Mucosa of descending colon (tissue), 3 donors: Measurements from ENCODE around the gene BSPH1. TPM values are rescaled to one million over a fixed set of nuclear protein-coding genes. Genes with fewer than 3 reads are reported as not detected.
A peak's percentile ranks its signal among the peaks of the same experiment; 100 is the strongest.
"Not testable (repeated sequence)": the region's sequence is repeated elsewhere in the genome, so short reads cannot be mapped to it uniquely, and the experiment has no call there.

Experiments used
- ATAC-seq: fragments of 200-7000 bp; cut with Tn5 transposase; one replicate; pipeline ENCODE4 v1.9.1; 2020; ENCODE audit warnings: mild to moderate bottlenecking, moderate library complexity
- DNase-seq, 3 donors: peaks; one replicate each; pipeline ENCODE4 v3.0.0-alpha.2; 2020
- H3K36me3 ChIP-seq: fragments of 200-600 bp; one replicate; pipeline ENCODE4 v1.8.0; 2021; ENCODE audit warnings: low read depth, mild to moderate bottlenecking
- H3K4me1 ChIP-seq: fragments of 200-600 bp; one replicate; pipeline ENCODE4 v1.8.0; 2021; ENCODE audit warnings: low read depth, mild to moderate bottlenecking
- H3K4me3 ChIP-seq: fragments of 200-600 bp; one replicate; pipeline ENCODE4 v1.8.0; 2021; ENCODE audit warnings: mild to moderate bottlenecking
- H3K9me3 ChIP-seq: fragments of 200-600 bp; one replicate; pipeline ENCODE4 v1.8.0; 2021; ENCODE audit warnings: mild to moderate bottlenecking
- intact Hi-C, 2 donors: fragments of 100-400 bp; cut with DNase I in 1 of 2; cut with micrococcal nuclease in 1 of 2; formaldehyde crosslinking; loops; one replicate each; pipeline versions ENCODE4 v1.11.0 to v1.11.1; 2022; cut with DNase I, micrococcal nuclease
- total RNA-seq, 3 donors: library from RNA; stranded (reverse); fragmentation: NEBNext Ultra II Directional in 2 of 3; extraction: Animal tissue kit (Norgen Biotek cat#: 25700) in 2 of 3; gene quantifications; one replicate each; pipeline versions ENCODE4 v1.2.1 to v1.2.4, GENCODE V29; 2021 to 2023
- TF ChIP-seq, protein P1 (sequence below): fragments of 200-600 bp; IDR thresholded peaks from one replicate; pipeline ENCODE4 v1.8.0; 2022; ENCODE audit warnings: antibody characterized with exemption, mild to moderate bottlenecking
- donor health status: DM: no; HTN: no; CAD: no; lungs with moderate emphysema.
- donor health status: DM: no; HTN: no; CAD: no.
- donor health status: DM: no; HTN: yes; CAD: no.

Gene BSPH1
- total RNA-seq, 3 donors from 2014 or later = not detected

DNA sequence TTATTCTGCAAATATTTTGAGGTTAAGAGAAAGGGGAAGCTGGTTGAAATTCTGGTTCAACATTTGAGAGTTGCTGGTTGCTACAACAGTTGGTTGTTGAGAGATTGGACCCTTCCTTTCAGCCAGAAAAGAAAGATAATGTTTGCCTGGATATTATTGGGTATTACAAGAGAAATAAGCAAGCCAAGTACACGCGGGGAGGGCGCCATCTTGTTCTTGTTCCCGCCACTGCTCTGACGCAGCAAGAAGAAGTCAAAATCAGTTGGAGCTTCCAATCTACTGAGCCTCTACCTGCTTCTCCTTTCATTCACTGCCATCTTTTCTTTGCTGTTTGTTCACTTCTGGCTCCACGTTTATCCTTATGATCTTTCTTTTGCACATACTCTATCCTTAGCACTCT, 18.4 kb downstream of the BSPH1 start:
- DNase-seq (no peak), ATAC-seq (no peak)

DNA sequence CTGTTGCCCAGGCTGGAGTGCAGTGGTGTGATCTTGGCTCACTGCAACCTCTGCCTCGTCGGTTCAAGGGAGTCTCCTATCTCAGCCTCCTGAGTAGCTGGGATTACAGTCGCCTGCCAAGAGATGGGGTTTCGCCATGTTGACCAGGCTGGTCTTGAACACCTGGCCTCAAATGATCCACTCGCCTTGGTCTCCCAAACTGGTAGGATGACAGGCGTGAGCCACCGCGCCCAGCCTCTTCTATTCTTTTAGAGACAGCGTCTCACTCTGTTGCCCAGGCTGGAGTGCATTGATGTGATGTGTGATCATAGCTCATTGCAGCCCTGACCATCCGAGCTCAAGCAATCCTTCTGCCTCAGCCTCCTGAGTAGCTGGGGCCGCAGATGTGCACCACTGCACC, 36.0 kb downstream of the BSPH1 start:
- H3K9me3 ChIP-seq, H3K4me1 ChIP-seq, H3K4me3 ChIP-seq, H3K36me3 ChIP-seq, intact Hi-C loops, ATAC-seq: not testable (repeated sequence)
- peak in 1 of 3 donors; percentile 22 for DNase-seq

More for the DNA sequence above, 18.4 kb downstream of the BSPH1 start:
- TF ChIP-seq, protein P1, sequence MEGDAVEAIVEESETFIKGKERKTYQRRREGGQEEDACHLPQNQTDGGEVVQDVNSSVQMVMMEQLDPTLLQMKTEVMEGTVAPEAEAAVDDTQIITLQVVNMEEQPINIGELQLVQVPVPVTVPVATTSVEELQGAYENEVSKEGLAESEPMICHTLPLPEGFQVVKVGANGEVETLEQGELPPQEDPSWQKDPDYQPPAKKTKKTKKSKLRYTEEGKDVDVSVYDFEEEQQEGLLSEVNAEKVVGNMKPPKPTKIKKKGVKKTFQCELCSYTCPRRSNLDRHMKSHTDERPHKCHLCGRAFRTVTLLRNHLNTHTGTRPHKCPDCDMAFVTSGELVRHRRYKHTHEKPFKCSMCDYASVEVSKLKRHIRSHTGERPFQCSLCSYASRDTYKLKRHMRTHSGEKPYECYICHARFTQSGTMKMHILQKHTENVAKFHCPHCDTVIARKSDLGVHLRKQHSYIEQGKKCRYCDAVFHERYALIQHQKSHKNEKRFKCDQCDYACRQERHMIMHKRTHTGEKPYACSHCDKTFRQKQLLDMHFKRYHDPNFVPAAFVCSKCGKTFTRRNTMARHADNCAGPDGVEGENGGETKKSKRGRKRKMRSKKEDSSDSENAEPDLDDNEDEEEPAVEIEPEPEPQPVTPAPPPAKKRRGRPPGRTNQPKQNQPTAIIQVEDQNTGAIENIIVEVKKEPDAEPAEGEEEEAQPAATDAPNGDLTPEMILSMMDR = no peak
- H3K36me3 ChIP-seq = no peaks in the 10 kb centered on the region
- H3K4me1 ChIP-seq = no peaks in the 10 kb centered on the region
- no peaks in the 10 kb centered on the region for H3K9me3 ChIP-seq
- intact Hi-C loops = no loop called here
- H3K4me3 ChIP-seq = no peak overlapping the region

DNA sequence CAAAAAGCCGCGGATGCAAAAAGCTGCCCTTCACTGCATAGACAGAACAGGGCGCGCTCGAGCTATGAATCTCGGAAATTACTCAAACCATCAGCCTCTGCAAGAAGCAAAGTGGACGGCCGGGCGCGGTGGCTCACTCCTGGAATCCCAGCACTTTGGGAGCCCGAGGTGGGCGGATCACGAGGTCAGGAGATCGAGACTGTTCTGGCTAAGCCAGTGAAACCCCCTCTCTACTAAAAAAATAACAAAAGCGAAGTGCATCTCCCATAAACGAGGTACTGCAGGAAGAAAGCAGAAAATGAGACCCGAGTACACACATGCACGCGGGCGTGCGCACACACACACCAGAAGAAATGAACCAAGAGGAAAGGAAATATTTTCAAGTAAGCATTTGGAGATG, 39.8 kb downstream of the BSPH1 start:
- intact Hi-C loops, H3K4me1 ChIP-seq, DNase-seq, H3K36me3 ChIP-seq, ATAC-seq, H3K4me3 ChIP-seq, H3K9me3 ChIP-seq: not testable (repeated sequence)

DNA sequence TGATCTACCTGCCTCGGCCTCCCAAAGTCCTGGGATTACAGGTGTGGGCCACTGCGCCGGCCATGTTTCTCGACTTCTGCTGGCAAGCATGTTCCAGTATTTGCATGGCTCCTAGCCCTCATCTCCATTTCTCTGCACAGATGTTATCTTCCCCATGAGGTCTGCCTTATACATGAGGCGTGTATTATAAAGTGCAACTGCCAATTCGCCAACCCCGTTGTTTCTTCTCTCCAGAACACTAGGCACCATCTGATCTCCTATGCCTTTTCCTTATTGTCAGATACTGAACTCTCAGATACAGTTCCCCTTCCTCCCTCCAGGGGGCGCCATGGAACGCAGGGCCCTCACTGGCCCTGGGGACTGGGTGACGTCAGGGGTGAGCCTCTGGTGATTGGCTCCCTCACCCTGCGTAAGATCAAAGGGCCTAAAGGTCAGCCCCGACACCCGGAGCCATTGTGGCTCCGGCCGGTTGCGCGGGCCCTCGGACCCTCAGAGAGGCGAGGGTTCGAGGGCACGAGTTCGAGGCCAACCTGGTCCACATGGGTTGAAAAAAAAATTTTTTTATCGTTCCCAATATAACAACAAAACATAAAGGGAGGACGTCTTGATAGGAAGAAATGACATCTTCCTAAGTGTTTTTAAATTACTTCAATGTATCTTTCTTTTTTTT, 42.0 kb downstream of the BSPH1 start:
- H3K36me3 ChIP-seq, H3K4me3 ChIP-seq, ATAC-seq, intact Hi-C loops, H3K4me1 ChIP-seq, H3K9me3 ChIP-seq: not testable (repeated sequence)
- peak; percentile 2 to 68 (median 23) for DNase-seq

DNA sequence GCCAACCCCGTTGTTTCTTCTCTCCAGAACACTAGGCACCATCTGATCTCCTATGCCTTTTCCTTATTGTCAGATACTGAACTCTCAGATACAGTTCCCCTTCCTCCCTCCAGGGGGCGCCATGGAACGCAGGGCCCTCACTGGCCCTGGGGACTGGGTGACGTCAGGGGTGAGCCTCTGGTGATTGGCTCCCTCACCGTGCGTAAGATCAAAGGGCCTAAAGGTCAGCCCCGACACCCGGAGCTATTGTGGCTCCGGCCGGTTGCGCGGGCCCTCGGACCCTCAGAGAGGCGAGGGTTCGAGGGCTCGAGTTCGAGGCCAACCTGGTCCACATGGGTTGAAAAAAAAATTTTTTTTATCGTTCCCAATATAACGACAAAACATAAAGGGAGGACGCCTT, 63.4 kb downstream of the BSPH1 start:
- ATAC-seq, H3K4me3 ChIP-seq, H3K9me3 ChIP-seq, DNase-seq, intact Hi-C loops, H3K36me3 ChIP-seq, H3K4me1 ChIP-seq: not testable (repeated sequence)

DNA sequence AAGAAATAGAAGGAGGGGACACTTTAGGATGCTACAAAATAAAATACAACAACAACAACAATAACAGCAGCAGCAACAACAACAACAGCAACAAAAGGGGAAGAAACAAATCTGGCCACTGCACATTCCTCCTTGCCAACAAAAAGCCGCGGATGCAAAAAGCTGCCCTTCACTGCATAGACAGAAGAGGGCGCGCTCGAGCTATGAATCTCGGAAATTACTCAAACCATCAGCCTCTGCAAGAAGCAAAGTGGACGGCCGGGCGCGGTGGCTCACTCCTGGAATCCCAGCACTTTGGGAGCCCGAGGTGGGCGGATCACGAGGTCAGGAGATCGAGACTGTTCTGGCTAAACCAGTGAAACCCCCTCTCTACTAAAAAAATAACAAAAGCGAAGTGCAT, 71.9 kb downstream of the BSPH1 start:
- H3K4me3 ChIP-seq, ATAC-seq, H3K9me3 ChIP-seq, intact Hi-C loops, H3K4me1 ChIP-seq, H3K36me3 ChIP-seq, DNase-seq: not testable (repeated sequence)
- TF ChIP-seq, protein P1 = peak; percentile 87

Other genes with a start within 250 kb of the BSPH1 start
- gene NOP53, start 246.6 kb downstream of the BSPH1 start, total RNA-seq = 100 to 1,000 TPM; 237 to 391 (median 284) TPM
- 100 to 1,000 TPM; 228 to 527 (median 281) TPM for gene SELENOW, start 213.5 kb downstream of the BSPH1 start, total RNA-seq
- gene TPRX1, start 187.6 kb downstream of the BSPH1 start, total RNA-seq = not detected
- gene CRX, start 170.2 kb downstream of the BSPH1 start, total RNA-seq = not detected
- not detected for gene TPRX2, start 132.9 kb downstream of the BSPH1 start, total RNA-seq
- 1 to 10 TPM in 1 of 3 donors, under 1 TPM in 1, not detected in 1; 0.67 to 1.3 TPM for gene SULT2A1, start 105.9 kb downstream of the BSPH1 start, total RNA-seq
- gene ELSPBP1, start 2.5 kb upstream of the BSPH1 start, total RNA-seq = not detected
- not detected for gene CABP5, start 51.9 kb upstream of the BSPH1 start, total RNA-seq
- gene PLA2G4C, start 118.6 kb upstream of the BSPH1 start, total RNA-seq = 10 to 100 TPM in 1 of 3 donors, 1 to 10 TPM in 2; 5.0 to 13.1 (median 7.8) TPM
- 10 to 100 TPM; 16.0 to 42.7 (median 29.6) TPM for gene LIG1, start 178.2 kb upstream of the BSPH1 start, total RNA-seq
- 10 to 100 TPM in 1 of 3 donors, 1 to 10 TPM in 2; 6.0 to 12.9 (median 8.7) TPM for gene ZSWIM9, start 178.5 kb upstream of the BSPH1 start, total RNA-seq